ENCODE results near the gene RARG.

The RARG gene

DNA sequence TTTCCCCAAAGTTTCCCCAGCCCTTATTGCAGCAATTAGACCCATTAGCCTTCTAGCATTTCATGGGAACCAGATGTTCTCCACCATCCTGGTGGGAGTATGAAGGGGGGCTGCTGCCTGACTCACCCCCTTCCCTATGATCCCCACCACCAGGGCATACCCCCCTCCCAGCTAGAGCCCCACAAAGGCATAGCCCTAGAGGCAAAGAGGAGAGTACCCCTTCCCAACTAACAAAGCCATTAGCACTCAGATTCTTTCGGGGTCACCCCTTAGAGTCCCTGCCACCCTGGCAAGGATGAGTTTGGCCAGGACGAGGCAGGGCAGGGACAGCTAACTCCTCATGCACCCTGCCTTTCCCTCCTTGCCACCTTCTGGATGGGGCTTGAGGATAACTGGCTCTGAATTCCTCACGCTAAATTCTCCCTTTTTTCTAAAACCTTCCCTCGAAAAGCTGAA lies 9.2 kb downstream of the RARG start:
- no peak overlapping the region for H3K4me3 ChIP-seq (ENCODE audit: low read depth, low read length)
- TF ChIP-seq, protein P1, sequence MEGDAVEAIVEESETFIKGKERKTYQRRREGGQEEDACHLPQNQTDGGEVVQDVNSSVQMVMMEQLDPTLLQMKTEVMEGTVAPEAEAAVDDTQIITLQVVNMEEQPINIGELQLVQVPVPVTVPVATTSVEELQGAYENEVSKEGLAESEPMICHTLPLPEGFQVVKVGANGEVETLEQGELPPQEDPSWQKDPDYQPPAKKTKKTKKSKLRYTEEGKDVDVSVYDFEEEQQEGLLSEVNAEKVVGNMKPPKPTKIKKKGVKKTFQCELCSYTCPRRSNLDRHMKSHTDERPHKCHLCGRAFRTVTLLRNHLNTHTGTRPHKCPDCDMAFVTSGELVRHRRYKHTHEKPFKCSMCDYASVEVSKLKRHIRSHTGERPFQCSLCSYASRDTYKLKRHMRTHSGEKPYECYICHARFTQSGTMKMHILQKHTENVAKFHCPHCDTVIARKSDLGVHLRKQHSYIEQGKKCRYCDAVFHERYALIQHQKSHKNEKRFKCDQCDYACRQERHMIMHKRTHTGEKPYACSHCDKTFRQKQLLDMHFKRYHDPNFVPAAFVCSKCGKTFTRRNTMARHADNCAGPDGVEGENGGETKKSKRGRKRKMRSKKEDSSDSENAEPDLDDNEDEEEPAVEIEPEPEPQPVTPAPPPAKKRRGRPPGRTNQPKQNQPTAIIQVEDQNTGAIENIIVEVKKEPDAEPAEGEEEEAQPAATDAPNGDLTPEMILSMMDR (IDR thresholded peaks at IDR 0.05; ENCODE audit: low read depth, low read length) = no peak

DNA sequence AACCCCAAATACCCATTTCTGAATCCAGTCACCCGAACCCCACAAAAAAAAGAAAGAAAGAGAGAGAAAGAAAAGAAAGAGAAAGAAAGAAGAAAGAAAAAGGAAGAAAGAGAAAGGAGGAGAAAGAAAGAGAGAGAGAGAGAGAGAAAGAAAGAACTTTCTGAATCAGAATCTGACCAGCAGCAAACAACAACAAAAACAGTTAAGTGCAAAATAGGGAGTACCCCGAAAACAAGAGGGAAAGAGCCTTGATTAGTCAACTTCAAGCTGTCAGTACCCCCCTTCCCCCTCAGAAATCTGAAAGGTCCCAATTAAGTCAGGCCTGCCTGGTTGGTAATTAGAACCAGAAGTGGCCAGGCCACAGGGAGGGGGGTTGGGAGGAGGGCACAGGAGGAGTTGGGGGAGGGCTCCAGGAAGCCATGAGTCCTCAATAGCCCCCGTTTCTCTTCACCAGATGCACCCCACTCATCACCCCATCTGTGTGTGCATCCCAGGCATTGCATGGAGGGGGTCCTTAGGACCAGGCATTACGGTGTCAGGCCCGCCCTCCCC lies 9.8 kb downstream of the RARG start:
- peak overlapping the region; percentile 60 for H3K4me3 ChIP-seq (ENCODE audit: low read depth, low read length)
- TF ChIP-seq, protein P1 (IDR thresholded peaks at IDR 0.05; ENCODE audit: low read depth, low read length) = no peak

DNA sequence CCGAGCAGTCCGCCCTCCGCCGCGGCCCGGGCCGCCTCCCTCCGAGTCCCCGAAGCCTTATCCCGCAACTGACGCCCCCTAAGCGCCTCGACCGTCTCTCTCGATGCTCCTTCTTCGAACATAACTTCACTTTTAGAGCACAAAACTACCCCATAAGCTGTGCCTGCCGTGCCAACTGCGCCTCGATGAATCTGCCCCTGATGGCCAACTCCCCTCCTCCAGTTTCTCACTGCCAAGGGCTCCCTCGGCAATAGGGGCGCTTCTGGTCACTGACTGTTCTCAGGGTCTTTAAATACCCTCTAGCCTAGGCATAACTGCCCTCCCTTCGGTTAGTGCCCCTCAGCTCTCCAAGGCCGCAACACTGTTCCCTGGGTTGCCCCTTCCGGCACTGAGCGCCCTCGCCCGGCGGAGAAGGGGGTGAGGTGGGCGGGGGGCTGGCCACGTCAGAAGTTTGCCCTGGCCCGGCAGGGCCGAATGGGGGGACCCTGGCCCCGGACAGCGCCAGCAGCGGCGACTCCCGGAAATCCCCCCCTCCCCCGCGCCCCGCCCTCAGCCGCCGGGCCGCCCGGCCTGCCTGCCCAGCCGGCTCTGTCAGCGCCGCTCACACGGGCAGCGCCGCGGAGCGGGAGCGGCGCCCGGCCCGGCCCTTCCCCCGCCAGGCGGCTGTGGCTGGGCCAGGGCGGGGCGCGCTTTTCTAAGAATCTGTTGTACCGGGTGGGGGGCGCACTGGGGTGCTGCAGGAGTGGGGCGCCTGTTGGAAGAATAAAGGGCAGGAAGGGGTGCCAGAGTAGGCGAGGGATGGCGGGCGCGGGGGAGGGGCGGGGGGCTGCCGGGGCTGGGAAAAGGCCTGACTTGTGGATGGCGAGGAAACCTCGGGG lies 10.6 kb downstream of the RARG start:
- TF ChIP-seq, protein P1 (IDR thresholded peaks at IDR 0.05; ENCODE audit: low read depth, low read length) = 0 out of 2 replicates have a peak, but pooled peaks have one; percentile 5
- H3K4me3 ChIP-seq (ENCODE audit: low read depth, low read length) = peak overlapping the region; percentile 60

DNA sequence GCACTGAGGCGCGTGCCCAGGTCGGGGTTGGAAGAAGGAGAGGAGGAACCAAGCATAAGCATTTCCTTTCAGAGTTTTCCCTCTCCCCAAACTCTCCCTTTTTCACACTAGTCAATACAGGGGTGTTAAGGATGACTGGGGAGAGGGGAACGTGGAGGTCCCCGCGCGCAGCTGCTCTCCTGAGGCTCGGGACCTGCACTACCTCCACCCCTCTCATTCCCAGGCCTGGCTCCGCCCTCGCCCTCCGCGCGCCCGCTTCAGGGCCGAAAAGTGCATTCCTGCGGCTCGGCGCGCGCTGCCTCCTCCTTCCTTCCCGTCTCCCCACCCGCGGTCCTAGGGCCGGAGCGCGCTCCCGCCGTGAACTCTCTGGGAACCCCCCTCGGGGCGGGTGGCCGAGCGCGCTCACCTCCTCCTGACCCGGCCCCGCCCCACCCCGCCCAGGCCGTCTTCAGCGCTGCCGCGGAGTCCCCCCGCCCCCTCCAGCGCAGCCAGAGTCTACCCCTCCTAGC lies 11.3 kb downstream of the RARG start:
- TF ChIP-seq, protein P1 (IDR thresholded peaks at IDR 0.05; ENCODE audit: low read depth, low read length) = no peak
- H3K4me3 ChIP-seq (ENCODE audit: low read depth, low read length) = peak overlapping the region; percentile 70

DNA sequence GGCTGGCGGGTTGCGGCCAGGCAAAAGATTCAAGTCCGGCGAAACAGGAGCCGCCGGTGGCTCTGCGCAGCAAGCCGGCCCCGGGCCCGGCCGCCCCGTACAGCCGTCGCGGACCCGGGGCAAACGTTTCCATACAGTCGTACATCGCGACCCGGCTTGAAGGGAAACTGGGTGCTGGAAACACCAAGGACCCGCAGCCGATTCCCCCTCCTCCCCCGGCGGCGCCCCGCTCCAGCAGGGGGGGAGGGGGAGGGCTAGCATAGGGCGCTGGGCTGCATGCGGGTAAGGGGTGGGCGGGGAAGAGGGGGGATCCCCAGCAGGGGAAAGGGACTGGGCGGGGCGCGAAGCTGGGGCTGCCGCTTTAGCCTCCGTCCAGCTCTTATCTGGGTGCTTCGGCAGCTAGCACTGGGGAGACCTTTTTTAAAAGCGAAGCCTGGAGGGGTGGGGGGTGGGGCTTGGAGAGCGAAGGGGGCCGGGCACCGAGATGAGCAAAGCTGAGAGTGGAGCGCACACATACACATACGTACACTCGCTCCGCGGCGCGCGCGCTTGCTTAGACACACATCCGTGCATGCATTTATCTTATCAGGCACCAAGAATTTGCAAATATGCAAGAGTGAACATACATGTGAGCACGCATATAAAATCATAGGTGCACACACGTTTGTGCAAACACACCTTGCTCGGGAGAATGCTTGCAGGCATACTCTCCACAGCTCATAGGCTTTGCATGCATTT lies 11.9 kb downstream of the RARG start:
- peak overlapping the region; percentile 70 for H3K4me3 ChIP-seq (ENCODE audit: low read depth, low read length)
- TF ChIP-seq, protein P1 (IDR thresholded peaks at IDR 0.05; ENCODE audit: low read depth, low read length) = no peak

DNA sequence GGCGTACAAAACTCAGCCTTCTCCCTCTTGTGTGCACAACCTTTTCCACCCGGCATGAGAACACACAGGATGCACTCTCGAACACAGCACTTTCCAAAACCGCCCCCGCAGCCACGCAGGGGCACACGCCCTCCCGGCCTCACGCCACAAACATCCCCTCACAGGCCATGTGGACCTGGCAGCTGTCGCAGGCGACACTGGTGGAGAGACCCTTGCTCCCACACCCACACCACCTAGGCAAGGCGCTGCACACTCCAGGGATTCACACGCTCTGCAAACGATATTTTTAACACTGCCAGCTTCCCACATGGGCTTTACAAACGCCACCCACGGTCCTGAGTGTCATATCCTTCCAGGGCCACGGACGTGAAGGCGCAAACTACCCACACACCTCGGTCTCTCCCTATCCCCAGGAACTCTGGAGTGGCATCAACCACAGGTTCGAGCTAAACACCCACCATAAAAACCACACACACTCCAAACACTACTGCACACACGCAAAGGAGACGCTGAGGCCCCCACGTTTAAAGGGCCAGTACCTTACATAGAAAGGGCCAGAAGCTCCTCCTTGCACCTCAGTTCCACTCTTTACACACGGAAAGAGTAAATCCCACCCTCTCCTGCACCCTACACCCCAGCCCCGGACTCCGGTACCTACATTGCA lies 12.6 kb downstream of the RARG start:
- TF ChIP-seq, protein P1 (IDR thresholded peaks at IDR 0.05; ENCODE audit: low read depth, low read length) = no peak
- H3K4me3 ChIP-seq (ENCODE audit: low read depth, low read length) = peak overlapping the region; percentile 70
